Neural cell (in vitro differentiated cells): ENCODE results near the gene CLSTN2. TPM values are rescaled to one million over a fixed set of nuclear protein-coding genes. Genes with fewer than 3 reads are reported as not detected.

ENCODE experiments used
- H2AFZ ChIP-seq: fragments of 200-600, 300-800 bp; sonication (generic), shearing (Covaris generic); 2 replicates; pipeline ENCODE4 v1.6.0; 2014; ENCODE audit warnings: low read depth, mild to moderate bottlenecking, antibody characterized with exemption, low read length, moderate library complexity
- H3F3A ChIP-seq: fragments of 200-600 bp; shearing (Covaris generic); 2 replicates; pipeline ENCODE4 v1.6.1; 2016; ENCODE audit warnings: mild to moderate bottlenecking, moderate library complexity, mixed read lengths, antibody characterized with exemption, low read length; ENCODE audit not compliant: insufficient read depth, poor library complexity, severe bottlenecking
- H3K27ac ChIP-seq: fragments of 200-600, 300-800 bp; sonication (generic), shearing (Covaris generic); 2 replicates; pipeline ENCODE4 v1.5.1; 2014; ENCODE audit warnings: mild to moderate bottlenecking, low read length, moderate library complexity
- H3K27me3 ChIP-seq: fragments of 300-800, 200-600 bp; sonication (generic), shearing (Covaris generic); 2 replicates; pipeline ENCODE4 v1.6.0; 2014; ENCODE audit warnings: mild to moderate bottlenecking, low read depth, low read length, moderate library complexity; ENCODE audit not compliant: insufficient read depth
- H3K36me3 ChIP-seq: fragments of 300-800, 200-600 bp; sonication (generic), shearing (Covaris generic); 2 replicates; pipeline ENCODE4 v1.5.1; 2014; ENCODE audit warnings: mild to moderate bottlenecking, antibody characterized with exemption, low read length, moderate library complexity; ENCODE audit not compliant: insufficient read depth
- H3K4me2 ChIP-seq: fragments of 300-800, 200-600 bp; sonication (generic), shearing (Covaris generic); 2 replicates; pipeline ENCODE4 v1.6.0; 2014; ENCODE audit warnings: mild to moderate bottlenecking, low read length
- H3K4me3 ChIP-seq: fragments of 300-800, 200-600 bp; sonication (generic), shearing (Covaris generic); 2 replicates; pipeline ENCODE4 v1.5.1; 2014; ENCODE audit warnings: mild to moderate bottlenecking, low read length, moderate library complexity
- H3K79me2 ChIP-seq: fragments of 200-600 bp; shearing (Covaris generic); replicated peaks from 2 replicates; pipeline ENCODE4 v1.6.0; 2014; ENCODE audit warnings: mild to moderate bottlenecking, low read length, moderate library complexity; ENCODE audit not compliant: insufficient read depth
- H3K9ac ChIP-seq: fragments of 300-800, 200-600 bp; sonication (generic), shearing (Covaris generic); 2 replicates; pipeline ENCODE4 v1.6.1; 2016; ENCODE audit warnings: mild to moderate bottlenecking, low read length, mixed read lengths
- H3K9me2 ChIP-seq: fragments of 200-600 bp; shearing (Covaris generic); 2 replicates; pipeline ENCODE4 v1.6.1; 2016; ENCODE audit warnings: mild to moderate bottlenecking, low read length, mixed read lengths; ENCODE audit not compliant: insufficient read depth
- H3K9me3 ChIP-seq: fragments of 200-600, 300-800 bp; sonication (generic), shearing (Covaris generic); 2 replicates; pipeline ENCODE4 v1.6.1; 2016; ENCODE audit warnings: mild to moderate bottlenecking, mixed run types, low read length, moderate library complexity, mixed read lengths
- H4K20me1 ChIP-seq: fragments of 200-600 bp; shearing (Covaris generic); 2 replicates; pipeline ENCODE4 v1.6.1; 2016; ENCODE audit warnings: mild to moderate bottlenecking, mixed run types; ENCODE audit not compliant: insufficient read depth
- EP300 ChIP-seq: fragments of 450-650 bp; conservative IDR thresholded peaks from 2 replicates; pipeline ENCODE4 v1.6.1; 2014; ENCODE audit warnings: antibody characterized with exemption, mild to moderate bottlenecking, moderate library complexity; ENCODE audit not compliant: poor library complexity, severe bottlenecking
- EZH2 ChIP-seq: fragments of 200-600, 300-800 bp; shearing (Covaris generic), sonication (generic); IDR thresholded peaks from 2 replicates; pipeline ENCODE4 v1.6.1; 2014; ENCODE audit warnings: antibody characterized with exemption, low read length, borderline replicate concordance, mild to moderate bottlenecking; ENCODE audit not compliant: insufficient read depth, poor library complexity, severe bottlenecking
- MXI1 ChIP-seq: fragments of 450-650 bp; conservative IDR thresholded peaks from 2 replicates; pipeline ENCODE4 v1.6.1; 2014; ENCODE audit warnings: antibody characterized with exemption, mild to moderate bottlenecking; ENCODE audit not compliant: poor library complexity, severe bottlenecking
- POLR2AphosphoS5 ChIP-seq: IDR thresholded peaks from 2 replicates; pipeline ENCODE4 v1.6.1; 2012
- RAD21 ChIP-seq: fragments of 450-650 bp; conservative IDR thresholded peaks from 2 replicates; pipeline ENCODE4 v1.6.1; 2014; ENCODE audit warnings: antibody characterized with exemption, mild to moderate bottlenecking, moderate library complexity
- SMC3 ChIP-seq: fragments of 450-650 bp; conservative IDR thresholded peaks from 2 replicates; pipeline ENCODE4 v1.6.1; 2014; ENCODE audit warnings: antibody characterized with exemption, mild to moderate bottlenecking, moderate library complexity; ENCODE audit not compliant: poor library complexity
- TAF1 ChIP-seq: IDR thresholded peaks from 2 replicates; pipeline ENCODE4 v1.6.1; 2012; ENCODE audit warnings: low read depth
- polyA plus RNA-seq: library from polyadenylated mRNA; depleted of rRNA; stranded (reverse); fragments of >200 nt; gene quantifications from 2 replicates; pipeline ENCODE4 v1.2.3, GENCODE V29; 2014
- TF ChIP-seq, protein P1 (sequence below): fragments of 450-650 bp; IDR thresholded peaks from 2 replicates; pipeline ENCODE4 v1.5.1; 2014; ENCODE audit warnings: antibody characterized with exemption, mild to moderate bottlenecking, moderate library complexity; ENCODE audit not compliant: poor library complexity, severe bottlenecking
- TF ChIP-seq, protein P2 (sequence below): IDR thresholded peaks from 2 replicates; pipeline ENCODE4 v1.6.1; 2012; ENCODE audit warnings: borderline replicate concordance

CLSTN2 gene
- polyA plus RNA-seq, 1 donor from 2014 or later, result 10.7 TPM

DNA sequence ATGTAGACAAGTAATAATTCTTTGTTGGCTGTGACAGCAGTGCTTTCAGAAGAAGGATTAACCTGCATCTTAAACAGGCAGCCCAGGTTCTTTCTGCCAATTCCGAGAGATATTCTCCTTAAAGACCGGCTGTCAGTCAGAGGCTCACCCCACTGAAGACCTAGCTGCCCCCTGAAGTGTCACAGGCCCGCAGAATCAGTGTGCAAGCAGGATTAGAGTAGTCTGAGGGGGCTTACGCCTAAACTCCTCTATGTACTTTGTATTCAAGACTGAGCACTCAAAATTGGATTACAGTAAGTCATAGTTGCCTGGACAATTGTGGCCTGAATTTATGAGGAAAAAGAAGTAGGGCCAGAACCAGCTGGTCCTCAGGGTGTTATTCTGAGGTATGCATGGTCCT, 342.9 kb downstream of the CLSTN2 start:
- Histone ChIP-seq H3K4me2 (no peak overlapping the region), H4K20me1 (no peaks in the 10 kb centered on the region), H3K4me3 (no peak overlapping the region), H3K9me2 (no peaks in the 10 kb centered on the region), H3K27ac (no peak overlapping the region), H3K9me3 (no peaks in the 10 kb centered on the region), H3K79me2 (no peaks in the 10 kb centered on the region), H3K27me3 (no peaks in the 10 kb centered on the region), H3K36me3 (no peaks in the 10 kb centered on the region), H2AFZ (no peak overlapping the region), H3K9ac (no peak overlapping the region), H3F3A (no peaks in the 10 kb centered on the region)
- TF ChIP-seq SMC3 (no peak), MXI1 (no peak), TAF1 (no peak), RAD21 (no peak), POLR2AphosphoS5 (no peak), EZH2 (no peak), EP300 (no peak)
- TF ChIP-seq, protein P1, sequence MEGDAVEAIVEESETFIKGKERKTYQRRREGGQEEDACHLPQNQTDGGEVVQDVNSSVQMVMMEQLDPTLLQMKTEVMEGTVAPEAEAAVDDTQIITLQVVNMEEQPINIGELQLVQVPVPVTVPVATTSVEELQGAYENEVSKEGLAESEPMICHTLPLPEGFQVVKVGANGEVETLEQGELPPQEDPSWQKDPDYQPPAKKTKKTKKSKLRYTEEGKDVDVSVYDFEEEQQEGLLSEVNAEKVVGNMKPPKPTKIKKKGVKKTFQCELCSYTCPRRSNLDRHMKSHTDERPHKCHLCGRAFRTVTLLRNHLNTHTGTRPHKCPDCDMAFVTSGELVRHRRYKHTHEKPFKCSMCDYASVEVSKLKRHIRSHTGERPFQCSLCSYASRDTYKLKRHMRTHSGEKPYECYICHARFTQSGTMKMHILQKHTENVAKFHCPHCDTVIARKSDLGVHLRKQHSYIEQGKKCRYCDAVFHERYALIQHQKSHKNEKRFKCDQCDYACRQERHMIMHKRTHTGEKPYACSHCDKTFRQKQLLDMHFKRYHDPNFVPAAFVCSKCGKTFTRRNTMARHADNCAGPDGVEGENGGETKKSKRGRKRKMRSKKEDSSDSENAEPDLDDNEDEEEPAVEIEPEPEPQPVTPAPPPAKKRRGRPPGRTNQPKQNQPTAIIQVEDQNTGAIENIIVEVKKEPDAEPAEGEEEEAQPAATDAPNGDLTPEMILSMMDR, result no peak
- TF ChIP-seq, protein P2, sequence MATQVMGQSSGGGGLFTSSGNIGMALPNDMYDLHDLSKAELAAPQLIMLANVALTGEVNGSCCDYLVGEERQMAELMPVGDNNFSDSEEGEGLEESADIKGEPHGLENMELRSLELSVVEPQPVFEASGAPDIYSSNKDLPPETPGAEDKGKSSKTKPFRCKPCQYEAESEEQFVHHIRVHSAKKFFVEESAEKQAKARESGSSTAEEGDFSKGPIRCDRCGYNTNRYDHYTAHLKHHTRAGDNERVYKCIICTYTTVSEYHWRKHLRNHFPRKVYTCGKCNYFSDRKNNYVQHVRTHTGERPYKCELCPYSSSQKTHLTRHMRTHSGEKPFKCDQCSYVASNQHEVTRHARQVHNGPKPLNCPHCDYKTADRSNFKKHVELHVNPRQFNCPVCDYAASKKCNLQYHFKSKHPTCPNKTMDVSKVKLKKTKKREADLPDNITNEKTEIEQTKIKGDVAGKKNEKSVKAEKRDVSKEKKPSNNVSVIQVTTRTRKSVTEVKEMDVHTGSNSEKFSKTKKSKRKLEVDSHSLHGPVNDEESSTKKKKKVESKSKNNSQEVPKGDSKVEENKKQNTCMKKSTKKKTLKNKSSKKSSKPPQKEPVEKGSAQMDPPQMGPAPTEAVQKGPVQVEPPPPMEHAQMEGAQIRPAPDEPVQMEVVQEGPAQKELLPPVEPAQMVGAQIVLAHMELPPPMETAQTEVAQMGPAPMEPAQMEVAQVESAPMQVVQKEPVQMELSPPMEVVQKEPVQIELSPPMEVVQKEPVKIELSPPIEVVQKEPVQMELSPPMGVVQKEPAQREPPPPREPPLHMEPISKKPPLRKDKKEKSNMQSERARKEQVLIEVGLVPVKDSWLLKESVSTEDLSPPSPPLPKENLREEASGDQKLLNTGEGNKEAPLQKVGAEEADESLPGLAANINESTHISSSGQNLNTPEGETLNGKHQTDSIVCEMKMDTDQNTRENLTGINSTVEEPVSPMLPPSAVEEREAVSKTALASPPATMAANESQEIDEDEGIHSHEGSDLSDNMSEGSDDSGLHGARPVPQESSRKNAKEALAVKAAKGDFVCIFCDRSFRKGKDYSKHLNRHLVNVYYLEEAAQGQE, result no peak

DNA sequence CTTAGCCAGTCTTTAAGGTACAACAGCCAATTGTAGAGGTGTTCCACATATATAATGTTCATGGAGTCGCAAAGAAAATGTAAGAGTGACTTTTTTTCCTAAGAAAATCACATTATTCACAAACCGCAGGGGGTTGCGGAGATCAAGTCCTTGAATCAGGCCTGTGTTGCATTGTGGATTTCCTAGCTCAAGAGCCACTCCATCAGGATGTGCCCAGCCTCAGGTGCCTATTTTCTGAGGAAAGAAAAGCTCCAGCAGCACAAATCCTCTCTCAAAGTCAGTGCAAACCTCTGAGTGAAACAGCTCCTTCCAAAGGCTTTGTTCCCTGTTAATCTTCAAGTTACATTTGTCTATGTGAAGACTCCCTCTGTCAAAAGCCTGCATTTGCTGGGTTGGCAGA, 349.4 kb downstream of the CLSTN2 start:
- Histone ChIP-seq H3F3A (peaks cover 5% of the 10 kb centered on the region), H3K36me3 (no peaks in the 10 kb centered on the region), H3K9me3 (no peaks in the 10 kb centered on the region), H3K9ac (no peak overlapping the region), H3K4me2 (no peak overlapping the region), H3K4me3 (no peak overlapping the region), H3K79me2 (no peaks in the 10 kb centered on the region), H4K20me1 (no peaks in the 10 kb centered on the region), H3K27me3 (no peaks in the 10 kb centered on the region), H3K9me2 (no peaks in the 10 kb centered on the region), H2AFZ (no peak overlapping the region), H3K27ac (no peak overlapping the region)
- TF ChIP-seq, protein P2, result peak; percentile 21
- TF ChIP-seq POLR2AphosphoS5 (peak; percentile 31), RAD21 (peak; percentile 9), MXI1 (no peak), EP300 (no peak)
